Loucy (cell line): ENCODE data around the gene PGBD5.

ENCODE experiments used
- H2AFZ ChIP-seq: fragments of 200-600 bp; sonication (generic); 2 replicates; pipeline ENCODE4 v1.6.0; 2016; ENCODE audit warnings: antibody characterized with exemption, mild to moderate bottlenecking, low read length, moderate library complexity
- H3F3A ChIP-seq: fragments of 200-600 bp; 2 replicates; pipeline ENCODE4 v1.6.0; 2016; ENCODE audit warnings: antibody characterized with exemption, low read depth, mild to moderate bottlenecking
- H3K27me3 ChIP-seq: fragments of 200-600 bp; sonication (generic); 2 replicates; pipeline ENCODE4 v1.6.1; 2014; ENCODE audit warnings: low read length, mild to moderate bottlenecking; ENCODE audit not compliant: insufficient read depth, poor library complexity, severe bottlenecking
- H3K36me3 ChIP-seq: fragments of 200-600 bp; sonication (generic); 2 replicates; pipeline ENCODE4 v1.6.1; 2016; ENCODE audit warnings: low read length; ENCODE audit not compliant: insufficient read depth
- H3K4me1 ChIP-seq: fragments of 200-600 bp; sonication (generic); 2 replicates; pipeline ENCODE4 v1.5.1; 2014; ENCODE audit warnings: low read length, mild to moderate bottlenecking; ENCODE audit not compliant: insufficient read depth, poor library complexity, severe bottlenecking
- H3K4me2 ChIP-seq: fragments of 200-600 bp; sonication (generic); 2 replicates; pipeline ENCODE4 v1.6.0; 2014; ENCODE audit warnings: antibody characterized with exemption, low read length, low read depth, mild to moderate bottlenecking; ENCODE audit not compliant: poor library complexity, severe bottlenecking
- H3K4me3 ChIP-seq: fragments of 200-600 bp; sonication (generic); 2 replicates; pipeline ENCODE4 v1.5.1; 2014; ENCODE audit warnings: low read length, mild to moderate bottlenecking, mixed read lengths; ENCODE audit not compliant: poor library complexity, severe bottlenecking
- H3K79me2 ChIP-seq: fragments of 200-600 bp; sonication (generic); 2 replicates; pipeline ENCODE4 v1.6.1; 2014; ENCODE audit warnings: low read length; ENCODE audit not compliant: insufficient read depth
- H3K9ac ChIP-seq: fragments of 200-600 bp; sonication (generic); 2 replicates; pipeline ENCODE4 v1.6.0; 2014; ENCODE audit warnings: mild to moderate bottlenecking, low read depth, low read length, moderate library complexity; ENCODE audit not compliant: poor library complexity, severe bottlenecking
- H3K9me2 ChIP-seq: fragments of 200-600 bp; sonication (generic); replicated peaks from 2 replicates; pipeline ENCODE4 v1.6.1; 2016; ENCODE audit warnings: low read depth, low read length, mixed read lengths
- H3K9me3 ChIP-seq: fragments of 200-600 bp; sonication (generic); 2 replicates; pipeline ENCODE4 v1.6.1; 2014; ENCODE audit warnings: mild to moderate bottlenecking, antibody characterized with exemption, low read length, low read depth; ENCODE audit not compliant: insufficient read depth
- H4K20me1 ChIP-seq: fragments of 200-600 bp; sonication (generic); 2 replicates; pipeline ENCODE4 v1.6.0; 2014; ENCODE audit warnings: antibody characterized with exemption, low read length, mild to moderate bottlenecking; ENCODE audit not compliant: insufficient read depth, poor library complexity, severe bottlenecking
- EZH2phosphoT487 ChIP-seq: fragments of 200-600 bp; IDR thresholded peaks from 2 replicates; pipeline ENCODE4 v1.6.1; 2018; ENCODE audit warnings: antibody characterized with exemption, mild to moderate bottlenecking, moderate library complexity, borderline replicate concordance
- TF ChIP-seq, protein P1 (sequence below): fragments of 200-600 bp; sonication (generic); conservative IDR thresholded peaks from 2 replicates; pipeline ENCODE4 v1.5.1; 2014; ENCODE audit warnings: mild to moderate bottlenecking, antibody characterized with exemption, low read length

PGBD5 gene

DNA sequence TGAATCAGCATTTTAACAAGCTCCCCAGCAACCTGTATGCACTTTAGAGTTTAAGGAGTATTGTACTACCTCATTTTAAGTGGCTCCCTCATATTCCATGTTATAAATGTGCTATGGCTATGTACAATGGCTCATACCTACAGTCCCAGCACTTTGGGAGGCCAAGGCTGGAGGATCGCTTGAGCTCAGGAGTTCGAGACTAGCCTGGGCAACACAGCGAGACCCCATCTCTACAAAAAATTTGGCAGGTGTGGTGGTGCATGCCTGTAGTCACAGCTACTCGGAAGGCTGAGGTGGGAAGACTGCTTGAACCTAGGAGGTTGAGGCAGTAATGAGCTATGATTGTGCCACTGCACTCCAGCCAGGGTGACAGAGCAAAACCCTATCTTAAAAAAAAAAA is 40.2 kb downstream of the PGBD5 start:
- no peaks in the 10 kb centered on the region for H4K20me1 ChIP-seq
- H3K4me3 ChIP-seq = no peak overlapping the region
- H3F3A ChIP-seq = no peaks in the 10 kb centered on the region
- no peaks in the 10 kb centered on the region for H3K4me1 ChIP-seq
- H2AFZ ChIP-seq = no peak overlapping the region
- H3K9me3 ChIP-seq = no peaks in the 10 kb centered on the region
- no peaks in the 10 kb centered on the region for H3K9me2 ChIP-seq
- H3K4me2 ChIP-seq = no peak overlapping the region
- H3K36me3 ChIP-seq = no peaks in the 10 kb centered on the region
- H3K27me3 ChIP-seq = no peaks in the 10 kb centered on the region
- H3K9ac ChIP-seq = no peak overlapping the region
- no peaks in the 10 kb centered on the region for H3K79me2 ChIP-seq
- TF ChIP-seq, protein P1, sequence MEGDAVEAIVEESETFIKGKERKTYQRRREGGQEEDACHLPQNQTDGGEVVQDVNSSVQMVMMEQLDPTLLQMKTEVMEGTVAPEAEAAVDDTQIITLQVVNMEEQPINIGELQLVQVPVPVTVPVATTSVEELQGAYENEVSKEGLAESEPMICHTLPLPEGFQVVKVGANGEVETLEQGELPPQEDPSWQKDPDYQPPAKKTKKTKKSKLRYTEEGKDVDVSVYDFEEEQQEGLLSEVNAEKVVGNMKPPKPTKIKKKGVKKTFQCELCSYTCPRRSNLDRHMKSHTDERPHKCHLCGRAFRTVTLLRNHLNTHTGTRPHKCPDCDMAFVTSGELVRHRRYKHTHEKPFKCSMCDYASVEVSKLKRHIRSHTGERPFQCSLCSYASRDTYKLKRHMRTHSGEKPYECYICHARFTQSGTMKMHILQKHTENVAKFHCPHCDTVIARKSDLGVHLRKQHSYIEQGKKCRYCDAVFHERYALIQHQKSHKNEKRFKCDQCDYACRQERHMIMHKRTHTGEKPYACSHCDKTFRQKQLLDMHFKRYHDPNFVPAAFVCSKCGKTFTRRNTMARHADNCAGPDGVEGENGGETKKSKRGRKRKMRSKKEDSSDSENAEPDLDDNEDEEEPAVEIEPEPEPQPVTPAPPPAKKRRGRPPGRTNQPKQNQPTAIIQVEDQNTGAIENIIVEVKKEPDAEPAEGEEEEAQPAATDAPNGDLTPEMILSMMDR = no peak
- no peak for TF ChIP-seq EZH2phosphoT487

GRCh38 chr1:230385158-230385450 is 41.0 kb downstream of the PGBD5 start:
- Histone ChIP-seq H3K9me2 (no peaks in the 10 kb centered on the region), H3K4me2 (no peak overlapping the region), H3K79me2 (no peaks in the 10 kb centered on the region), H3K36me3 (no peaks in the 10 kb centered on the region), H3K4me1 (no peaks in the 10 kb centered on the region), H3K9ac (no peak overlapping the region), H3F3A (no peaks in the 10 kb centered on the region), H3K27me3 (no peaks in the 10 kb centered on the region), H4K20me1 (no peaks in the 10 kb centered on the region), H2AFZ (no peak overlapping the region), H3K4me3 (no peak overlapping the region), H3K9me3 (no peaks in the 10 kb centered on the region)
- no peak for TF ChIP-seq EZH2phosphoT487
- TF ChIP-seq, protein P1 = no peak

GRCh38 chr1:230384380-230385157 is 41.6 kb downstream of the PGBD5 start:
- Histone ChIP-seq H3K9ac (no peak overlapping the region), H3K4me1 (no peaks in the 10 kb centered on the region), H3K4me2 (no peak overlapping the region), H4K20me1 (no peaks in the 10 kb centered on the region), H3F3A (no peaks in the 10 kb centered on the region), H3K79me2 (no peaks in the 10 kb centered on the region), H3K9me3 (no peaks in the 10 kb centered on the region), H3K9me2 (no peaks in the 10 kb centered on the region), H2AFZ (no peak overlapping the region), H3K36me3 (no peaks in the 10 kb centered on the region), H3K27me3 (no peaks in the 10 kb centered on the region), H3K4me3 (no peak overlapping the region)
- TF ChIP-seq, protein P1 = no peak
- no peak for TF ChIP-seq EZH2phosphoT487
